Prostate gland (tissue), 2 donors: Measurements from ENCODE around the gene NCOA1. TPM values are rescaled to one million over a fixed set of nuclear protein-coding genes. Genes with fewer than 3 reads are reported as not detected.

Experiments
- DNase-seq: peaks from one replicate; pipeline ENCODE4 v3.0.0-alpha.2; 2019; ENCODE audit warnings: low spot score
- H3K27ac ChIP-seq, 2 donors: fragments of 200-600 bp; sonication (generic); 2 replicates each; pipeline ENCODE4 v1.5.1; 2017 to 2019
- H3K27me3 ChIP-seq: fragments of 200-600 bp; sonication (generic); replicated peaks from 2 replicates; pipeline ENCODE4 v1.5.1; 2019; ENCODE audit not compliant: insufficient read depth
- H3K36me3 ChIP-seq, 2 donors: fragments of 200-600 bp; sonication (generic); 1 replicate in 1 of 2; 2 replicates in 1 of 2; pipeline versions ENCODE4 v1.5.1 to v1.8.1; 2017 to 2019
- H3K4me1 ChIP-seq: fragments of 200-600 bp; sonication (generic); replicated peaks from 2 replicates; pipeline ENCODE4 v1.5.1; 2019
- H3K4me3 ChIP-seq, 2 donors: fragments of 200-600 bp; sonication (generic); 2 replicates each; pipeline ENCODE4 v1.5.1; 2017 to 2019
- H3K9me3 ChIP-seq: fragments of 200-600 bp; sonication (generic); 2 replicates; pipeline ENCODE4 v1.5.1; 2017
- POLR2A ChIP-seq: fragments of 450-650 bp; IDR thresholded peaks from one replicate; pipeline ENCODE4 v1.6.1; 2016; ENCODE audit warnings: antibody characterized with exemption, mild to moderate bottlenecking
- POLR2AphosphoS5 ChIP-seq: sonication (generic); formaldehyde crosslinking; IDR thresholded peaks from one replicate; pipeline ENCODE4 v1.6.1; 2017; ENCODE audit warnings: antibody characterized with exemption
- WGBS: methylation state at CpG from one replicate; pipeline ENCODE4 v1.1.5; 2018; 5-methylcytosine and 5-hydroxymethylcytosine counted together
- intact Hi-C: fragments of 100-400 bp; cut with DNase I; formaldehyde crosslinking; loops from one replicate; pipeline ENCODE4 v1.14.2; 2022
- total RNA-seq, 2 donors: library from RNA; depleted of rRNA; stranded (reverse); fragments of >200 nt; gene quantifications; one replicate each; pipeline ENCODE4 v1.1.0, GENCODE V29; 2016
- TF ChIP-seq, protein P1 (sequence below), 4 experiments: fragments of 200-600 bp in 2 of 4; fragments of 450-650 bp in 2 of 4; sonication (generic) in 2 of 4; IDR thresholded peaks; 1 replicate in 3 of 4; 2 replicates in 1 of 4; pipeline ENCODE4 v1.5.1; 2016 to 2019; ENCODE audit warnings: antibody characterized with exemption in 4 of 4, mild to moderate bottlenecking in 2 of 4, moderate library complexity in 2 of 4

NCOA1 gene
- total RNA-seq, 2 donors from 2014 or later = 24.9 to 72.4 TPM

DNA sequence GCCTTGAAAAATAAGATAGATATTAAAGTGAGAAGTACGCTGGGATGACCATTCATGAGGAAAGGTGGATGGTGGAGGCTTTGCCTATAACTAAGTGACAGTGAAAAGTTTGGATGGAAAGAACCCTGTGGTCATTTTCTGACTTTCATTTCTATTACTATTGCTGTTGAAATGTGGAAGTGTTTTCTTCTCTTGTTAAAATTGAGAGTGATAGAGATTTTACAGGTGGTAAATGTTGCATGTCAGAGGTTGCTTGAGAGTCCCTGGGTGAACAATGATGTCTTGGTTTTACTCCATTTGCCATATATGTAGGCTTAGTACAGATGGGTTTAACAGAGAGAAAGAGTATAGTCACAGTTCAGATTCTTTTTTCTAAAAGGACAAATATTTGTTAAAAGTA is 18.4 kb downstream of the NCOA1 start:
- H3K9me3 ChIP-seq = no peaks in the 10 kb centered on the region
- H3K27me3 ChIP-seq = no peaks in the 10 kb centered on the region
- no peaks in the 10 kb centered on the region for H3K4me1 ChIP-seq
- TF ChIP-seq, protein P1, sequence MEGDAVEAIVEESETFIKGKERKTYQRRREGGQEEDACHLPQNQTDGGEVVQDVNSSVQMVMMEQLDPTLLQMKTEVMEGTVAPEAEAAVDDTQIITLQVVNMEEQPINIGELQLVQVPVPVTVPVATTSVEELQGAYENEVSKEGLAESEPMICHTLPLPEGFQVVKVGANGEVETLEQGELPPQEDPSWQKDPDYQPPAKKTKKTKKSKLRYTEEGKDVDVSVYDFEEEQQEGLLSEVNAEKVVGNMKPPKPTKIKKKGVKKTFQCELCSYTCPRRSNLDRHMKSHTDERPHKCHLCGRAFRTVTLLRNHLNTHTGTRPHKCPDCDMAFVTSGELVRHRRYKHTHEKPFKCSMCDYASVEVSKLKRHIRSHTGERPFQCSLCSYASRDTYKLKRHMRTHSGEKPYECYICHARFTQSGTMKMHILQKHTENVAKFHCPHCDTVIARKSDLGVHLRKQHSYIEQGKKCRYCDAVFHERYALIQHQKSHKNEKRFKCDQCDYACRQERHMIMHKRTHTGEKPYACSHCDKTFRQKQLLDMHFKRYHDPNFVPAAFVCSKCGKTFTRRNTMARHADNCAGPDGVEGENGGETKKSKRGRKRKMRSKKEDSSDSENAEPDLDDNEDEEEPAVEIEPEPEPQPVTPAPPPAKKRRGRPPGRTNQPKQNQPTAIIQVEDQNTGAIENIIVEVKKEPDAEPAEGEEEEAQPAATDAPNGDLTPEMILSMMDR (IDR thresholded peaks at IDR 0.05) = no peak
- TF ChIP-seq POLR2AphosphoS5 (no peak), POLR2A (no peak)
- no peak overlapping the region for H3K4me3 ChIP-seq
- WGBS = 89% methylated on average over 1 of the region's 1 CpG
- intact Hi-C loops = no loop called here
- no peak overlapping the region for H3K27ac ChIP-seq
- no peaks in the 10 kb centered on the region for H3K36me3 ChIP-seq
- no peak for DNase-seq

DNA sequence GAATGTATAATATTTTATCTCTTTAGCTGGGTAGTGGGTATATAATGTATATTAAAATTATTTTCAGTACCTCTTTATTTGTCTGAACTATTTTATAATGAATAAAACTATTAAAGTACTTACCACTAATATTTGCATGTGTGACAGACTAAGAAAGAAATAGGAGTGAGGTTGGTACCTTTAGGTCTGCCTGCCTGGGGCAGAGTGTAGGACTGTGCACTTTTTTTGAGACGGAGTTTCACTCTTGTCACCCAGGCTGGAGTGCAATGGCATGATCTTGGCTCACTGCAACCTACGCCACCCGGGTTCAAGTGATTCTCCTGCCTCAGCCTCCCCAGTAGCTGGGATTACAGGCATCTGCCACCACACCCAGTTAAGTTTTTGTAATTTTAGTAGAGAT is 18.8 kb downstream of the NCOA1 start:
- no peaks in the 10 kb centered on the region for H3K9me3 ChIP-seq
- H3K4me3 ChIP-seq = no peak overlapping the region
- DNase-seq = no peak
- no peaks in the 10 kb centered on the region for H3K4me1 ChIP-seq
- H3K27ac ChIP-seq = no peak overlapping the region
- intact Hi-C loops = no loop called here
- H3K36me3 ChIP-seq = no peaks in the 10 kb centered on the region
- H3K27me3 ChIP-seq = no peaks in the 10 kb centered on the region
- 98% methylated on average over 3 of the region's 3 CpGs for WGBS
- TF ChIP-seq POLR2AphosphoS5 (no peak), POLR2A (no peak)
- TF ChIP-seq, protein P1 (IDR thresholded peaks at IDR 0.05) = no peak

DNA sequence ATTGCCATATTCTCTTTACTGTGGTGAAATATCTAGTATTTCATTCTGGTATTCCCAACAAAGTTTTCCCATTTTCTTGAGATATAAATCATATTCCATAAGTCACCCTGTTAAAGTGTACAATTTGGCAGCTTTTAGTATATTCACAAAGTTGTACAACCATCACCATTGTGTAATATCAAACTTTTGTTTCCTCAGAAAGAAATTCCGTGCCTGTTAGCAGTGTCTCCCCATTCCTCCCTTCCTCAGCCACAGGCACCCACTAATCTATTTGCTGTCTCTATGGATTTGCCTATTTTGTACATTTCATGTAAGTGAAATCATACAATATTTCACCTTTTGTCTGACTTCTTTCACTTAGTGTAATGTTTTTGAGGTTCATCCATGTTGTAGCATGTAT is 19.7 kb downstream of the NCOA1 start:
- Histone ChIP-seq H3K27ac (no peak overlapping the region), H3K4me1 (no peaks in the 10 kb centered on the region), H3K9me3 (no peaks in the 10 kb centered on the region), H3K27me3 (no peaks in the 10 kb centered on the region), H3K36me3 (no peaks in the 10 kb centered on the region), H3K4me3 (no peak overlapping the region)
- 84% methylated on average over 1 of the region's 1 CpG for WGBS
- DNase-seq = no peak
- TF ChIP-seq POLR2A (no peak), POLR2AphosphoS5 (no peak)
- TF ChIP-seq, protein P1 (IDR thresholded peaks at IDR 0.05) = no peak
- intact Hi-C loops = no loop called here

DNA sequence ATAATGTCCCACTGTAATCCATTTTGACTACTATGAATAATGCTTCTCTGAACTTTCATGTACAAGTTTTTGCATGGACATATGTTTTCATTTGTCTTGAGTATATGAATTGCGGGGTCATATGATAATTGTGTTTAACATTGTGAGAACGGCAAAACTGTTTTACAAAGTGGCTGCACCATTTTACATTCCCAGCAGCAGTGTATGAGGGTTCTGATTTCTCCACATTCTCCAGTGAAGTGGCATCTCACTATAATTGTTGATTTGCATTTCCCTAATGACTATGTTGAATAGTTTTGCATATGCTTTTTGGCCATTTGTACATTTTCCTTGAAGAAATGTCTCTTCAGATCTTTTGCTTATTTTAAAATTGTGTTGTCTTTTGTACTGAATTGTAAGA is 20.1 kb downstream of the NCOA1 start:
- TF ChIP-seq POLR2A (no peak), POLR2AphosphoS5 (no peak)
- TF ChIP-seq, protein P1 (IDR thresholded peaks at IDR 0.05) = no peak
- WGBS = 88% methylated on average over 2 of the region's 2 CpGs
- intact Hi-C loops = no loop called here
- Histone ChIP-seq H3K27ac (no peak overlapping the region), H3K36me3 (no peaks in the 10 kb centered on the region), H3K27me3 (no peaks in the 10 kb centered on the region), H3K4me1 (no peaks in the 10 kb centered on the region), H3K9me3 (no peaks in the 10 kb centered on the region), H3K4me3 (no peak overlapping the region)
- DNase-seq = no peak

DNA sequence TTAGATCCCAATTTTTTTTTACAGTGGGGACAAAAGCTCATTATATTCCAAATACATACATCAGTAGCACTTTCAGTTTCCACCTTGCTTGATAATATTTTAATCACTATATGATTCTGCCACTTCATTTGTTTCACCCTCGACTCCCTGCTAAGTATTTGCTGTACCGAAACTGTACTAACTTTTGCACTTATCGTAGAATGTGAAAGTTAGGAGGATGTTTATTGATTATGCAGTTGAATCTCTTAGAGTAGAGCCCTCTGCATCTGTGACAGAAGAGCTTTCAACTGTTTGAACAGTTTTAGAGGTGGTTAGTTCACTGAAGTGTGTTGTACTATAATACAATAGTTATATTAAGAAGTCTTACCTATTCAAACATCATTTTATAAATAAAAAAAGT is 20.8 kb downstream of the NCOA1 start:
- intact Hi-C loops = no loop called here
- Histone ChIP-seq H3K4me3 (no peak overlapping the region), H3K27ac (no peak overlapping the region), H3K4me1 (no peaks in the 10 kb centered on the region), H3K27me3 (no peaks in the 10 kb centered on the region), H3K36me3 (no peaks in the 10 kb centered on the region), H3K9me3 (no peaks in the 10 kb centered on the region)
- no peak for DNase-seq
- TF ChIP-seq POLR2AphosphoS5 (no peak), POLR2A (no peak)
- TF ChIP-seq, protein P1 (IDR thresholded peaks at IDR 0.05) = no peak
- 73% methylated on average over 3 of the region's 3 CpGs for WGBS
